ENCODE data around the gene PEX7.
"Not testable (repeated sequence)": the region's sequence is repeated elsewhere in the genome, so short reads cannot be mapped to it uniquely, and the experiment has no call there.

PEX7 gene

DNA sequence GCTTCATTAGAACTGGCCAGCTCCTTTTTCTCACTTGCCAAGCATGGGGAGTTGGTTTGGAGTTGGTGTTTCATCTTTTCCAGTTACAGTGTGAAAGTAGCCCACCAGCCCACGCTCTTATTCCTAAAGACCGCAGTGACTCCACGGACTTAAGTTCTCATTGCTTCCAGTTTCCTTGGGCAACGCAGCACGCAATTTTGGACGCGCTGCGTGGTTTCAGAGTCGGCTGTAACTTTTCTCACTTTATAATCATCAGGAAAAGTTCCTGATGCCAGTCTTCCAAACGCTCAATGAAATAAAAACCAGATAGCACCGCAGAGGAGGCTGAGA, 381 bp upstream of the PEX7 start:
- peak overlapping the region; percentile 84 for H3K27ac ChIP-seq

DNA sequence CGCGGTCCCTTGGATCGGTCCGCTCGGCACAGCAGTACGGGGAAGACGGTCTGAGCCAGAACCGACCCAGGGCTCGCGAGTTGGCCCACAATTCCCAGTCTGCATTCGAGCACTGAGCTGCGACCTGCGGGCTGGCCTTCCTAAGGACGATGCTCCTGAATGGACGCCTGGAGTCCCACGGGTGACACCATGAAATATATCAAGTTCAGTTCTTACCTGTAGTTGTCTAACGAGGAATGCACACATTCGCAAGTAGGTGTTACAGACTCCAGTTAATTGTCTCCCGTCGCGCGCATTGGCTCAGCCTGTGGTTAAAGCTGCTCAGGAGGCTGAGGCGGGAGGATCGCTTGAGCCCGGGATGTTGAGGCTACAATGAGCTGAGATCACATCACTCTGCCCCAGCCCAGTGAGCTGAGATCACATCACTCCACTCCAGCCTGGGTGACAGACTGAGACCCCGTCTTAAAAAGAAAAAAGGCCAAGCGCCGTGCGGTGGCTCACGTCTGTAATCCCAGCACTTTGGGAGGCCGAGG, 802 bp downstream of the PEX7 start:
- peak overlapping the region; percentile 84 for H3K27ac ChIP-seq

More for the DNA sequence above, 381 bp upstream of the PEX7 start:
- TF ChIP-seq CTCF (IDR thresholded peaks at IDR 0.05), result no peak
- no peak for TF ChIP-seq ZFX (IDR thresholded peaks at IDR 0.05; ENCODE audit: borderline replicate concordance)

GRCh38 chr6:136826216-136826615, 3.8 kb downstream of the PEX7 start:
- no peak for TF ChIP-seq ZFX (IDR thresholded peaks at IDR 0.05; ENCODE audit: borderline replicate concordance)
- TF ChIP-seq CTCF (IDR thresholded peaks at IDR 0.05), result no peak
- H3K27ac ChIP-seq, result no peak overlapping the region

More for the DNA sequence above, 802 bp downstream of the PEX7 start:
- TF ChIP-seq ZFX (IDR thresholded peaks at IDR 0.05; ENCODE audit: borderline replicate concordance) (no peak), CTCF (IDR thresholded peaks at IDR 0.05) (peak; percentile 33)

DNA sequence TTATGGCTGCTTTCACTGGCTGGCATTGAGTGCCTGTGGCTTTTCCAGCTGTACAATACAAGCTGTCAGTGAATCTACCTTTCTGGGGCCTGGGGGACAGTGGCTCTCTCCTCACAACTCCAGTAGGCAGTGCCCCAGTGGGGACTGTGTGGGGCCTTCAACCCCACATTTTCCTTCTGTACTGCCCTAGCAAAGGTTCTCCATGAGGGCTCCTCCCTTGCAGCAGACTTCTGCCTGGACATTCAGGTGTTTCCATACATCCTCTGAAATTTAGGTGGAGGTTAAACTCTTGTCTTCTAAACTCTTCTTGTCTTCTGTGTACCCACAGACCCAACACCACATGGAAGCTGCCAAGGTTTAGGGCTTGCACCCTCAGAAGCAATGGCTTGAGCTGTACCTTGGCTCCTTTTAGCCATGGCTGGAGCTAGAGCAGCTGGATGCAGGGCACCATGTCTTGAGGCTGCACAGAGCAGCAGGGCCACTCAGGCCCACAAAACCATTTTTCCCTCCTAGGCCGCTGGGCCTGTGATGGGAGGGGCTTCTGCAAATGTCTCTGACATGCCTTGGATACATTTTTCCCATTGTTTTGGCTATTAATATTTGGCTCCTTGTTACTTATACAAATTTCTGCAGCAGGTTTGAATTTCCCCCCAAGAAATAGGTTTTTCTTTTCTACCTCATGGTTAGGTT, 9.6 kb downstream of the PEX7 start:
- TF ChIP-seq CTCF (IDR thresholded peaks at IDR 0.05) (no peak), ZFX (IDR thresholded peaks at IDR 0.05; ENCODE audit: borderline replicate concordance) (no peak)
- no peak overlapping the region for H3K27ac ChIP-seq

DNA sequence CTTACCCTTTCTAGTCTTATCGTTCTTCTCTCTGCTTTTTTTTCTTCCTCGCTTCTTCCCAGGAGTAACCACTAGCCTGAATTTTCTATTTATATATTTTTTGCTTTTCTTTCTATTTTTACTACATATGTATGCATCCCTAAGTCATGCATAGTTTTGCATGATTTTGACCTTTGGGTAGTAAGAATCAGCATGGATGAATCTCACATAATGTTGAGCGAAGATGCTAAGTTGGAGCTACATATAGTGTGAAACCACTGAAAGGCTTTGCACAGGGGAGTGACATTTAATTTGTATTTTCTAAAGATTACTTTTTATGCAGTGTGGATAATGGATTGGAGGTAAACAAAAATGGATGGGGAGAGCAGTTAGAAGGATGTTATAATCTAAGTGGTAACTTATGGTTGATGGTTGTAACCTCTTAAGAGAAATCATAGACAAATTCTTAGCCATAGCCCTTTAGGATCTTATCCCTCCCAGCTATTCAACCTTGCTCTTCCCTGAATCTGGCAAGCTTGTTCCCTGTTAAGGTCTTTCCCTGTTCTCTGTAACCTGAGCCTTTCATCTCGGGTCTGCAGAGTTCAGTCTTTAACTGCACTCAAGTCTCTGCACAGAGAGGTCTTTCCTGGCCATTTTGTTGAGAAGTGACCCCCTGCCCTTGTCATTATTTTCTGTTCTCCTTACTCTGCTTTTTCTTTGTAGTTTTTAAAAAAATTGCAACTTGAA, 18.0 kb downstream of the PEX7 start:
- no peak overlapping the region for H3K27ac ChIP-seq
- TF ChIP-seq ZFX (IDR thresholded peaks at IDR 0.05; ENCODE audit: borderline replicate concordance) (no peak), CTCF (IDR thresholded peaks at IDR 0.05) (no peak)

GRCh38 chr6:136843210-136843609, 20.8 kb downstream of the PEX7 start:
- H3K27ac ChIP-seq, result no peak overlapping the region
- TF ChIP-seq CTCF (IDR thresholded peaks at IDR 0.05), result no peak
- no peak for TF ChIP-seq ZFX (IDR thresholded peaks at IDR 0.05; ENCODE audit: borderline replicate concordance)

DNA sequence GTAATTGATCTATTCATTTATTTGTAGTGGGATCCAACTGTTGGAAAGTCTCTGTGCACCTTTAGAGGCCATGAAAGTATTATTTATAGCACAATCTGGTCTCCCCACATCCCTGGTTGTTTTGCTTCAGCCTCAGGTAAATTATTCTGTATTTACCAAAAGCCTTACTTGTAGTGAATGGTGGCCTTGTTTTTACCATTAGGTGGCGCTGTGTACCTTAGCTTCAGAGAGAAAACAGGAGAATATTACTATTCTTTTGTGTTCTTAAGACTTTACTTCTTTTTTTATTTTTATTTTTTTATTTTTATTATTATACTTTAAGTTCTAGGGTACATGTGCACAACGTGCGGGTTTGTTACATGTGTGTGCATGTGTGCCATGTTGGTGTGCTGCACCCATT, 23.7 kb downstream of the PEX7 start:
- TF ChIP-seq CTCF (IDR thresholded peaks at IDR 0.05) (peak; percentile 88), ZFX (IDR thresholded peaks at IDR 0.05; ENCODE audit: borderline replicate concordance) (no peak)
- no peak overlapping the region for H3K27ac ChIP-seq

DNA sequence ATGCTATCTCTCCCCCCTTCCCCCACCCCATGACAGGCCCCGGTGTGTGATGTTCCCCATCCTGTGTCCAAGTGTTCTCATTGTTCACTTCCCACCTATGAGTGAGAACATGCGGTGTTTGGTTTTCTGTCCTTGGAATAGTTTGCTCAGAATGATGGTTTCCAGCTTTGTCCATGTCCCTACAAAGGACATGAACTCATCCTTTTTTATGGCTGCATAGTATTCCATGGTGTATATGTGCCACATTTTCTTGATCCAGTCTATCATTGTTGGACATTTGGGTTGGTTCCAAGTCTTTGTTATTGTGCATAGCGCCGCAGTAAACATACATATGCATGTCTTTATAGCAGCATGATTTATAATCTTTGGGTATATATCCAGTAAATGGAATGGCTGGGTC, 24.1 kb downstream of the PEX7 start:
- H3K27ac ChIP-seq, result not testable (repeated sequence)

GRCh38 chr6:136849979-136850563, 27.7 kb downstream of the PEX7 start:
- H3K27ac ChIP-seq, result not testable (repeated sequence)
